Stomach (tissue), 9 donors: ENCODE results near the gene PPHLN1. TPM values are rescaled to one million over a fixed set of nuclear protein-coding genes. Genes with fewer than 3 reads are reported as not detected.
A peak's percentile ranks its signal among the peaks of the same experiment; 100 is the strongest.

Experiments
- DNase-seq, 2 donors: peaks; one replicate each; pipeline versions ENCODE4 v3.0.0 to v3.0.0-alpha.2; 2013 to 2019
- H3K27ac ChIP-seq, 5 donors: fragments of 200-600 bp in 4 of 5; sonication (generic) in 4 of 5; one replicate each; pipeline ENCODE4 v1.5.1; 2013 to 2019; ENCODE audit warnings: mild to moderate bottlenecking in 1 of 5, moderate library complexity in 1 of 5
- H3K27me3 ChIP-seq, 3 donors: fragments of 200-600 bp; sonication (generic); one replicate each; pipeline ENCODE4 v1.5.1; 2017 to 2019; ENCODE audit warnings: mixed run types in 1 of 3
- H3K36me3 ChIP-seq, 4 donors: fragments of 200-600 bp; sonication (generic); 1 replicate in 3 of 4; 2 replicates in 1 of 4; pipeline ENCODE4 v1.5.1; 2016 to 2019
- H3K4me1 ChIP-seq, 4 donors: fragments of 200-600 bp; sonication (generic); one replicate each; pipeline ENCODE4 v1.5.1; 2016 to 2019
- H3K4me3 ChIP-seq, 4 donors: fragments of 200-600 bp; sonication (generic) in 3 of 4; one replicate each; pipeline ENCODE4 v1.5.1; 2016 to 2019; ENCODE audit warnings: mild to moderate bottlenecking in 1 of 4
- H3K9me3 ChIP-seq, 4 donors: fragments of 200-600 bp; sonication (generic); one replicate each; pipeline ENCODE4 v1.5.1; 2016 to 2019
- EP300 ChIP-seq: sonication (generic); formaldehyde crosslinking; IDR thresholded peaks from one replicate; pipeline ENCODE4 v1.6.1; 2017; ENCODE audit warnings: antibody characterized with exemption
- POLR2A ChIP-seq, 4 donors: fragments of 450-650 bp; IDR thresholded peaks; one replicate each; pipeline ENCODE4 v1.6.1; 2016; ENCODE audit warnings: antibody characterized with exemption in 4 of 4, control low read depth in 2 of 4, mild to moderate bottlenecking in 1 of 4, moderate library complexity in 1 of 4
- POLR2AphosphoS5 ChIP-seq, 3 donors: sonication (generic); formaldehyde crosslinking; IDR thresholded peaks; one replicate each; pipeline ENCODE4 v1.6.1; 2016; ENCODE audit warnings: antibody characterized with exemption in 3 of 3
- WGBS, 5 donors: extraction: QIAGEN DNeasy Blood & Tissue Kit in 3 of 5; methylation state at CpG; one replicate each; pipeline versions ENCODE4 v1.1.5 to v1.1.7; 2013 to 2018; 5-methylcytosine and 5-hydroxymethylcytosine counted together
- intact Hi-C: fragments of 100-400 bp; cut with DNase I; formaldehyde crosslinking; loops from one replicate; pipeline ENCODE4 v1.15.1; 2023; ENCODE audit warnings: low total_unique reads
- polyA plus RNA-seq, 3 donors: library from polyadenylated mRNA; stranded (reverse); fragments of 200-250 nt; gene quantifications; one replicate each; pipeline ENCODE4 v1.2.3, GENCODE V29; 2013
- total RNA-seq, 5 donors: library from RNA; depleted of rRNA; stranded (reverse); fragments of >200 nt; gene quantifications; one replicate each; pipeline versions ENCODE4 v1.1.0 to v1.2.3, GENCODE V29; 2014 to 2016
- TF ChIP-seq, protein P1 (sequence below), 7 experiments: fragments of 450-650 bp in 4 of 7; fragments of 200-600 bp in 3 of 7; sonication (generic) in 3 of 7; IDR thresholded peaks; one replicate each; pipeline ENCODE4 v1.5.1; 2016 to 2019; ENCODE audit warnings: antibody characterized with exemption in 7 of 7, control low read depth in 2 of 7, mild to moderate bottlenecking in 1 of 7
- donor health status: healthy with polysubstance abuse.
- donor health status: Bipolar disorder and iron deficiency.
- donor health status: healthy.

Gene PPHLN1
- total and polyA plus RNA-seq, 8 donors: 23.5 to 213 (median 52.0) TPM

DNA sequence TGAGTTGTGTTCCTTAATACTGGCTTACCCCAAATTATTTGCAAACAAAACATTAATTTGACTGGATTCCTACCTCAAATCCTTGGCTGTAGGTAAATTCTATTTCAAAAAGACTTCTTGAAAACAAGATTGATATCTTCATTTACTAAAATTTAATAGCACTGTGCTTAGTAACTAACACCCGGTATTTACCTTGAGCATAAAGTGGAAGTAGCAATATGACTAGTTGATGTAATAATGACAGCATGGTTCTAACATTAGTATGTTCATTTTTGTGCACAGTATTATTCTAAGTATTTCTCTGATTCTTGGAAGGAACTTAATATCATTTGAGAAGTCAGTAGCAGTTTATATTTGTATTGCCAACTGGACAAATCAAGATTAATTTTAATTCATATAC is 96.8 kb downstream of the PPHLN1 start:
- H3K9me3 ChIP-seq: no peaks in the 10 kb centered on the region
- H3K36me3 ChIP-seq: no peaks in the 10 kb centered on the region
- intact Hi-C loops: no loop called here
- no peak overlapping the region for H3K27ac ChIP-seq
- peaks cover 0 to 12% (median 5%) of the 10 kb centered on the region in 4 donors for H3K4me1 ChIP-seq
- TF ChIP-seq EP300: no peak
- TF ChIP-seq, protein P1, sequence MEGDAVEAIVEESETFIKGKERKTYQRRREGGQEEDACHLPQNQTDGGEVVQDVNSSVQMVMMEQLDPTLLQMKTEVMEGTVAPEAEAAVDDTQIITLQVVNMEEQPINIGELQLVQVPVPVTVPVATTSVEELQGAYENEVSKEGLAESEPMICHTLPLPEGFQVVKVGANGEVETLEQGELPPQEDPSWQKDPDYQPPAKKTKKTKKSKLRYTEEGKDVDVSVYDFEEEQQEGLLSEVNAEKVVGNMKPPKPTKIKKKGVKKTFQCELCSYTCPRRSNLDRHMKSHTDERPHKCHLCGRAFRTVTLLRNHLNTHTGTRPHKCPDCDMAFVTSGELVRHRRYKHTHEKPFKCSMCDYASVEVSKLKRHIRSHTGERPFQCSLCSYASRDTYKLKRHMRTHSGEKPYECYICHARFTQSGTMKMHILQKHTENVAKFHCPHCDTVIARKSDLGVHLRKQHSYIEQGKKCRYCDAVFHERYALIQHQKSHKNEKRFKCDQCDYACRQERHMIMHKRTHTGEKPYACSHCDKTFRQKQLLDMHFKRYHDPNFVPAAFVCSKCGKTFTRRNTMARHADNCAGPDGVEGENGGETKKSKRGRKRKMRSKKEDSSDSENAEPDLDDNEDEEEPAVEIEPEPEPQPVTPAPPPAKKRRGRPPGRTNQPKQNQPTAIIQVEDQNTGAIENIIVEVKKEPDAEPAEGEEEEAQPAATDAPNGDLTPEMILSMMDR (IDR thresholded peaks at IDR 0.05): no peak
- no peak for TF ChIP-seq POLR2AphosphoS5 (IDR thresholded peaks at IDR 0.05)
- TF ChIP-seq POLR2A (IDR thresholded peaks at IDR 0.05): no peak
- H3K4me3 ChIP-seq: no peak overlapping the region
- no peak for DNase-seq
- H3K27me3 ChIP-seq: no peaks in the 10 kb centered on the region
- 87 to 96% (median 91%) methylated on average over 1 of the region's 1 CpG for WGBS, 5 donors

DNA sequence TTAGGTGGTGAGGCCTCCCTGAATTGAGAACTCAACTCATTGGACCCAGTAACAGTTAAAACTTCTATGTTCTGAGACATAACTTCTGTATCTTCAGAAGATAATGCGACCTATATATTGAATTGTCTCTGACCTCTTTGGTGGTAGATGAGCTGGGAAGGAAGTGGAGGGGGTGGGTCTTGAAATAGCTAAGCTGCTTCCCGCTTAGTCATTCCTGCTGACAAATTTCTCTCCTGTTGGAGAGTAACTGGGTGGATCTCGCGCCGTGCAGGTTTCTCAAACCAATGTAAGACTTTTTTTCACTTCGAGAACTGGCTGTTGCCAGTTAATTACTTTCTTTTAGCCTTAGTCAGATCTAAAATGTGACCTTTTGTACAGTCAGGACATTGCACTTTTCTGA is 100.8 kb downstream of the PPHLN1 start:
- peak in 1 of 2 donors; percentile 8 for DNase-seq
- no peaks in the 10 kb centered on the region for H3K9me3 ChIP-seq
- TF ChIP-seq, protein P1 (IDR thresholded peaks at IDR 0.05): no peak
- TF ChIP-seq POLR2A (IDR thresholded peaks at IDR 0.05) (no peak), EP300 (no peak), POLR2AphosphoS5 (IDR thresholded peaks at IDR 0.05) (no peak)
- WGBS, 5 donors: 80 to 86% (median 84%) methylated on average over 6 of the region's 6 CpGs
- H3K36me3 ChIP-seq: peaks cover 0 to 14% (median 7%) of the 10 kb centered on the region in 4 donors
- intact Hi-C loops: no loop called here
- H3K27ac ChIP-seq: no peak overlapping the region
- no peak overlapping the region for H3K4me3 ChIP-seq
- no peaks in the 10 kb centered on the region for H3K27me3 ChIP-seq
- peaks cover 0 to 10% (median 4%) of the 10 kb centered on the region in 4 donors for H3K4me1 ChIP-seq

DNA sequence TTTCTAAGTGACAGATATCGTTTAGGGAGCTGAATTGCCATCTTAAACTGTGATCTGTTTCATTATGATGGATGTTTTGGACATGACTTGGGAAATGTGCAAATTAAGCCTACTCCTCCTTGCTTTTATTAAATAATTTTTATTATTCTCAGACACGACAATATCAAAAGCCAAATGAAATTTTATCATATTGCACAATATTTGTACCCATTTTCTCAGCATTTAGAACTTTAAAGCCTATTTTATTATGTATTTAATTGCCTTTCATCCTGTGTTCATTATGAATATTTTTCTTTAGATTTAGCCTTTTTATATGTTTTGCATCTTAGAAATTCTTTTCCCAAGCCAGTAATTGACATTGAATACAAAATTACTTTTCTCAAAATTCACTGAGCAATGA is 102.9 kb downstream of the PPHLN1 start:
- no peak for DNase-seq
- no peak overlapping the region for H3K27ac ChIP-seq
- intact Hi-C loops: no loop called here
- H3K9me3 ChIP-seq: no peaks in the 10 kb centered on the region
- no peaks in the 10 kb centered on the region for H3K4me1 ChIP-seq
- H3K27me3 ChIP-seq: no peaks in the 10 kb centered on the region
- 68 to 98% (median 76%) methylated on average over 2 of the region's 2 CpGs for WGBS, 5 donors
- no peak for TF ChIP-seq POLR2AphosphoS5 (IDR thresholded peaks at IDR 0.05)
- TF ChIP-seq EP300: no peak
- TF ChIP-seq, protein P1 (IDR thresholded peaks at IDR 0.05): no peak
- TF ChIP-seq POLR2A (IDR thresholded peaks at IDR 0.05): no peak
- H3K36me3 ChIP-seq: peaks cover 0 to 21% (median 12%) of the 10 kb centered on the region in 4 donors
- H3K4me3 ChIP-seq: no peak overlapping the region

DNA sequence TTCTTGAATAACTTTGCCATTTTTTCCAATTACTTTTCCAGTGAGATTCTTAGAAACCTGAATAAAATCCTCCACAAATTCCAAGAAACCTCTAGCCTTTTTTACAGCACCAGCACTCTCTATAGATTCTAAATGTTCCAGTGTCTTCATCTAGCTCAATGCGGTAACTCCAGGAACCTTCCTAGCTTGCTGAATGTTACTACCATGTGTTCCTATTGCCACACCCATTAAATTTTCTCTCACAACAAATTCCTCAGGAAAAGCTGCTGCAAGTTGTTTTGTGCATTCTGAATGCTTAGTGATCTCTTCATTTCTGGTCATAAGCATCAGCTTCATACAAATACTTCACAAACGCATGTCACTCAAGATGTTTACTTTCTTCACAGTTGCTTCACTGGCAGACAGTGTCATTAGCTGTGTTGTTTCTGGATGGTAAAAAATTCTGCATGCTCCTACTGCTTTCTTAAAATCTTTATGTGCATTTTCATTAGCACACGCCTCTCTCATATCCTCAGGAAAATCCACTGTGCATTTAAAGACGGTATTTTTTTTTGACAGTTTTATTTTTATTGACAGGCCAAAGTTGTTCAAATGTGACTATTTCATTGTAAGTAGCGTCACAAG is 106.7 kb downstream of the PPHLN1 start:
- Histone ChIP-seq H3K4me1 (no peaks in the 10 kb centered on the region), H3K27me3 (no peaks in the 10 kb centered on the region), H3K27ac (no peak overlapping the region), H3K9me3 (no peaks in the 10 kb centered on the region), H3K36me3 (peaks cover 0 to 21% (median 12%) of the 10 kb centered on the region in 4 donors), H3K4me3 (no peak overlapping the region)
- intact Hi-C loops: no loop called here
- WGBS, 5 donors: 94 to 97% (median 96%) methylated on average over 5 of the region's 5 CpGs
- TF ChIP-seq, protein P1 (IDR thresholded peaks at IDR 0.05): no peak
- TF ChIP-seq EP300 (no peak), POLR2A (IDR thresholded peaks at IDR 0.05) (no peak), POLR2AphosphoS5 (IDR thresholded peaks at IDR 0.05) (no peak)
- DNase-seq: no peak
